ENCODE measurements around the gene ADAMTS6. TPM values are rescaled to one million over a fixed set of nuclear protein-coding genes. Genes with fewer than 3 reads are reported as not detected.

Gene ADAMTS6
- total RNA-seq, 2 donors from 2014 or later = 0.12 to 0.77 TPM

DNA sequence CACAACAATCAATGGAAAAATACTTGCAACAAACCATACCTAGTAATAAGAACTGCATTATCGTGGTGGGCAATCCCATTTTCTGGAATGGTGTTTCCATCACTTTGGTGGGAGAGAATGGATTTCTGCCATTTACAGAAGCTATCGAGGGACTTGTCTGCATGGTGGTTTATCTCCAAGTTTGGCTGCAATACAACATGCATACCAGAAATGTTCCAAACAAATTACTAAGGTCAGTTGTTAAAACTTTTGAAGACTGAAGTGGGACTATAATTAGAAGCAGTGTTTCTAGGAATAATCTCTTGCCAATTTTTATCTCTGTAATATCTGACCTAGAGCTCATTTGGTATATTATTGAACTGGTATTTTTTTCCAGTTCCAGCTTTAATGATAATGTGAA, 30.3 kb downstream of the ADAMTS6 start:
- Histone ChIP-seq H3K27me3 (no peaks in the 10 kb centered on the region), H3K27ac (no peak overlapping the region), H3K4me1 (no peaks in the 10 kb centered on the region), H3K9me3 (no peaks in the 10 kb centered on the region), H3K36me3 (no peaks in the 10 kb centered on the region), H3K4me3 (no peak overlapping the region), H3K9ac (ENCODE audit: low read depth in 2 of 2, low read length in 2 of 2) (no peak overlapping the region)
- intact Hi-C loops (cut with DNase I) = no loop called here
- TF ChIP-seq, protein P1, sequence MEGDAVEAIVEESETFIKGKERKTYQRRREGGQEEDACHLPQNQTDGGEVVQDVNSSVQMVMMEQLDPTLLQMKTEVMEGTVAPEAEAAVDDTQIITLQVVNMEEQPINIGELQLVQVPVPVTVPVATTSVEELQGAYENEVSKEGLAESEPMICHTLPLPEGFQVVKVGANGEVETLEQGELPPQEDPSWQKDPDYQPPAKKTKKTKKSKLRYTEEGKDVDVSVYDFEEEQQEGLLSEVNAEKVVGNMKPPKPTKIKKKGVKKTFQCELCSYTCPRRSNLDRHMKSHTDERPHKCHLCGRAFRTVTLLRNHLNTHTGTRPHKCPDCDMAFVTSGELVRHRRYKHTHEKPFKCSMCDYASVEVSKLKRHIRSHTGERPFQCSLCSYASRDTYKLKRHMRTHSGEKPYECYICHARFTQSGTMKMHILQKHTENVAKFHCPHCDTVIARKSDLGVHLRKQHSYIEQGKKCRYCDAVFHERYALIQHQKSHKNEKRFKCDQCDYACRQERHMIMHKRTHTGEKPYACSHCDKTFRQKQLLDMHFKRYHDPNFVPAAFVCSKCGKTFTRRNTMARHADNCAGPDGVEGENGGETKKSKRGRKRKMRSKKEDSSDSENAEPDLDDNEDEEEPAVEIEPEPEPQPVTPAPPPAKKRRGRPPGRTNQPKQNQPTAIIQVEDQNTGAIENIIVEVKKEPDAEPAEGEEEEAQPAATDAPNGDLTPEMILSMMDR (IDR thresholded peaks at IDR 0.05) = no peak
- no peak for DNase-seq

DNA sequence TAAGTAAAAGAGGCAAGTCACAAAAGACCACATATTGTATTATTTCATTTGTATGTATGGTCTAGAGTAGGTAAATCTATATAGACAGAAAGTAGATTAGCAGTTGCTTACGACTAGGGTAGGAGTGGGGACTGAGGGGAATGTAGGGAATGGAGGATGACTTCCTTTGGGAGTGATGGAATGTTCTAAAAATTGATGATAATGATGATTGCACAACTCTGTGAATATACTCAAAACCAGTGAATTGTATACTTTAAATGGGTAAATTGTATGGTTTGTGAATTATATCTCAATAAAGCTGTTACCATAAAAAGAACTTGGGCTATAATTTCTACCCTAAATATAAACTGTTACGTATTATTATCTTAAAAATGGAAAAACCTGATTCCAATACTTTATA, 35.0 kb downstream of the ADAMTS6 start:
- Histone ChIP-seq H3K36me3 (no peaks in the 10 kb centered on the region), H3K4me3 (no peak overlapping the region), H3K9me3 (no peaks in the 10 kb centered on the region), H3K27me3 (no peaks in the 10 kb centered on the region), H3K9ac (ENCODE audit: low read depth in 2 of 2, low read length in 2 of 2) (no peak overlapping the region), H3K27ac (no peak overlapping the region), H3K4me1 (no peaks in the 10 kb centered on the region)
- intact Hi-C loops (cut with DNase I) = no loop called here
- no peak for DNase-seq
- TF ChIP-seq, protein P1 (IDR thresholded peaks at IDR 0.05) = no peak

DNA sequence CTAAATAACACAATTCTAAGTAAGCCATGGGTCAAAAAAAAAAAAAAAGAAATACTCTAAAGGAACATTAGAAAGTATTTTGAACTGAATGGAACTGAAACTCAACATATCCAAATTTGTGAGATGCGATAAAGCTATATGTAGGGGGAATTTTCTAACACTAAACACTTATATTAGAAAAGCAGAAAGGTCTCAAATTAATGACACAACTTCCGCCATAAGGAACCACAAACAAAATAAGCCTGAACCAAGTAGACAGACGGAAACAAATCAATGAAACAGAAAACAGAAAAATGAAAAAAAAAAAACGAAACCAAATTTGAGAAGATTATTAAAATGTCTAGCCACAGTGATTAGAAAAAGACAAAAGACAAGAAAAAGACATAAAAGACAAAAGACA, 39.9 kb downstream of the ADAMTS6 start:
- Histone ChIP-seq H3K9me3 (no peaks in the 10 kb centered on the region), H3K9ac (ENCODE audit: low read depth in 2 of 2, low read length in 2 of 2) (no peak overlapping the region), H3K36me3 (no peaks in the 10 kb centered on the region), H3K27ac (no peak overlapping the region), H3K4me1 (no peaks in the 10 kb centered on the region), H3K27me3 (no peaks in the 10 kb centered on the region), H3K4me3 (no peak overlapping the region)
- no peak for DNase-seq
- TF ChIP-seq, protein P1 (IDR thresholded peaks at IDR 0.05) = no peak
- intact Hi-C loops (cut with DNase I) = no loop called here

DNA sequence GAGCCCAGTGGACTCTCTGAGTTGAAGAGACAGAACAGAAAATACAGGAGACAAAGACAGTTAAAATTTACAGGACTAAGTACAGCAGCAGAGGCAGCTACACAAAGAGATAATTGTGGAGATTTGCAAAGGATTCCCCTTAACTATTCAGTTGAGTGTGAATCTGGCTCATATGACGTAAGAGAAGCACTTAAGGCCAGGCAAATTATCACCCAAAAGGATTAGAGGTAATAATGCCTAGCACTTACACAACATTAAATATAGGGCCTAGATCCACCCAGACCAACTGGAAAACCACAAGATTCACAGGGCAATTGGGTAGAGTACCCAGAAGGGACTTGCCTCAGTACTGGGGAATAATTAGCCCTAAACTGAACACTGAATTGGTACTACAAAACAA, 41.3 kb downstream of the ADAMTS6 start:
- intact Hi-C loops (cut with DNase I) = no loop called here
- Histone ChIP-seq H3K27ac (no peak overlapping the region), H3K9ac (ENCODE audit: low read depth in 2 of 2, low read length in 2 of 2) (no peak overlapping the region), H3K4me3 (no peak overlapping the region), H3K27me3 (no peaks in the 10 kb centered on the region), H3K36me3 (no peaks in the 10 kb centered on the region), H3K9me3 (no peaks in the 10 kb centered on the region), H3K4me1 (no peaks in the 10 kb centered on the region)
- TF ChIP-seq, protein P1 (IDR thresholded peaks at IDR 0.05) = no peak
- no peak for DNase-seq

DNA sequence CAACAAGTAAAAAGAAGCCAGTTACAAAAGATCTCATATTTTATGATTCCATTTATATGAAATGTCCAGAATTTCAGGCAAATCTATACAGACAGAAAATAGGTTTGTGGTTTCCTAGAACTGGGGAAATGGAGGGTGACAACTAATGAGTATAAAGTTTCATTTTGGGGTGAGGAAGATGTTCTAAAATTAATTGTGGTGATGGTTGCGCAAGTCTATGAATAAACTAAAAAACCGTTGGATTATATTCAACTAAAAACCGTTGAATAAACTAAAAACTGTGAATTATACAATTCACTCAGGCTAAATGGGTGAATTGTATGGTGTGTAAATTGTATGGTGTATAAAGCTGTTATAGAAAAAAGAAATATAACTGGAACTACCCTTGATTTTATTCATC, 47.6 kb downstream of the ADAMTS6 start:
- no peak for DNase-seq
- TF ChIP-seq, protein P1 (IDR thresholded peaks at IDR 0.05) = no peak
- Histone ChIP-seq H3K4me3 (no peak overlapping the region), H3K9ac (ENCODE audit: low read depth in 2 of 2, low read length in 2 of 2) (no peak overlapping the region), H3K27me3 (no peaks in the 10 kb centered on the region), H3K36me3 (no peaks in the 10 kb centered on the region), H3K27ac (no peak overlapping the region), H3K4me1 (no peaks in the 10 kb centered on the region), H3K9me3 (no peaks in the 10 kb centered on the region)
- intact Hi-C loops (cut with DNase I) = no loop called here

DNA sequence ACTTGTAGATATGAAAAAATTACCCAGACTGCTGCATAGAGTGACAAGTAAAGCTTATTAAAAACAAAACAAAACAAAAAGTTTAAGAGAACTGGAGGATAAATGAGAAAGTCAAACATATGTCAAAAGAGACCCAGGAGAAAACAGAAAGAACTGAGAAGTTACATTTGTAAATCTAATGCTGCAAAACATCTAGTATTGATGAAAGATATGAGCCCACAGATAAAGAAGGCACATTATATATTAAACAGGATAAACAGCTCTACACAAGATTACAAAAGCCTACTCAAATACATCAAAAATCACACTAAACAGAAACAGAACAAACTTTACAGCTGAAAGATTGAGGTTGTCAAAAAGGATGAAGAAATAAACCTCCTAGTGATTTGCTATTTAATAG, 55.1 kb downstream of the ADAMTS6 start:
- H3K27ac ChIP-seq = no peak overlapping the region
- no peaks in the 10 kb centered on the region for H3K9me3 ChIP-seq
- no peaks in the 10 kb centered on the region for H3K27me3 ChIP-seq
- TF ChIP-seq, protein P1 (IDR thresholded peaks at IDR 0.05) = no peak
- DNase-seq = no peak
- intact Hi-C loops (cut with DNase I) = no loop called here
- no peaks in the 10 kb centered on the region for H3K36me3 ChIP-seq
- no peaks in the 10 kb centered on the region for H3K4me1 ChIP-seq
- no peak overlapping the region for H3K9ac ChIP-seq (ENCODE audit: low read depth in 2 of 2, low read length in 2 of 2)
- no peak overlapping the region for H3K4me3 ChIP-seq
